ENCODE data around the gene ZFP28. TPM values are rescaled to one million over a fixed set of nuclear protein-coding genes. Genes with fewer than 3 reads are reported as not detected.

The ZFP28 gene
- total RNA-seq, 2 experiments from 2014 or later: 3.5 to 4.5 TPM

DNA sequence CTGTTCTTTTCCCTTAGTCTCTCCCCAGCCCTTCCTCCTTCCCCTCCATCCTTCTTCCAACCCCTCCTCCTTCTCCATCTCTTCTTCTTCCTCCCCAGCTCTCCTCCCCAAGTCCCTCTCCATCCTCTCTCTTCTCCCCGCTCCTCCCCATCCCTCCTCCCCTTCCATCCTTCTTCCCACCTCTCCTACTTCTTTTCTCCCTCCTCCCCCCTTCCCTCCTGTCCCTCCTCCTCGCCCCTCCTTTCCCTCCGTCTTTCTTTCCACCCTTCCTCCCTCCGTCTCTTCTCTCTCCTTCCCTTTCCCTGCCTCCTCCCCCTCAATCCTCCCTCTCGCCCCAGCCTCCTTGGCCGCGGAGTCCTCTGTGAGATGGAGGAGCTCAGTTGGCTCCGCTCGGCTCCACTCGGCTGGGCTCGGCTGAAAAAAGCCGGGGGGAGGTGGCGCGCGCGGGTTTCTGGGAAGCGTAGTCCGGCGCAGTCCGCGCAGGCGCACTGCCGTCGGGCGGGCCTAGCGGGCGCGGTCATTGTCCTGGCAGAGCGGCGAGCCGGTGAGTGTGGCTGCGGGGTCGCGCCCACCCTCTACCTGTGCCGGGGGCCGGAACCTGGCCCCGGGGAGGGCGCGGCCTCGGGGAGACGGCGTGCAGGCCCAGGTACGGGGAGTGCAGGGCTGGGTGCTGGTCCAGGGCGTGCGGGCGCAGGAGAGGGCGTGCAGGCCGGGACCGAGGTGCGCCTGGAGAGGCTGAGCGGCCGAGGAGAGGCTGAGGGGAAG, 56.2 kb downstream of the ZFP28 start, which contains the start of gene ZNF71:
TSS of gene ZNF71 (plus strand) at position 520 of the 765 bp plus-strand sequence. CDS start 6,257 bp downstream, outside the sequence.
- peaks cover 36% of the 10 kb centered on the region for H3K36me3 Mint-ChIP-seq (ENCODE audit: low read depth)

DNA sequence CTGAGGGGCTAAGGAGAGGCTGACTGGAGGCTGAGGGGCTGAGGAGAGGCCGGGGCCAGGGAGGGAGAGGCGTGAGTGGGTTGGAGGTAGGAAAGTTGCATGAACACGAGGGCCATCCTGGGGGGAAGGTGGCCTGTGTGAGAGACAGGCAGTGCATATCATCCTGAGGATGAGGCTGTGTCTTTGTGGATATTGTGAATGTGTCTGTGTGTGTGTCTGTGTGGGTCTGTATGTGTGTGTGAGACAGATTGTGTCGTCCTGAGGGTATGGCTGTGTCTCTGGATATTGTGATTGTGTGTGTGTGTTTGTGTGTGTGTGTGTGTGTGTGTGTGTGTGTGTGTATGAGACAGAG, 56.8 kb downstream of the ZFP28 start:
- H3K36me3 ChIP-seq (ENCODE audit: insufficient read depth, low read length): no peaks in the 10 kb centered on the region
- H3K4me1 Mint-ChIP-seq (ENCODE audit: low read depth): peaks cover 26% of the 10 kb centered on the region
- no peak for DNase-seq
- peaks cover 19% of the 10 kb centered on the region for H3K4me1 ChIP-seq (ENCODE audit: insufficient read depth, low read length)
- peaks cover 39% of the 10 kb centered on the region for H3K36me3 Mint-ChIP-seq (ENCODE audit: low read depth)
- H3K9me3 Mint-ChIP-seq: peaks cover 12% of the 10 kb centered on the region
- CTCF ChIA-PET: no interaction called here
- peaks cover 16% of the 10 kb centered on the region in 2 experiments for H3K9me3 ChIP-seq (ENCODE audit: control insufficient read depth in 1 of 2, insufficient read depth in 1 of 2, low read length in 2 of 2)
- H3K27ac ChIP-seq (ENCODE audit: low read depth in 1 of 2, low read length in 2 of 2): peak overlapping the region in 1 of 2 donors; percentile 62
- H3K27me3 Mint-ChIP-seq: no peaks in the 10 kb centered on the region
- intact Hi-C loops (cut with DNase I, micrococcal nuclease): loop anchor here in 1 of 2 experiments (1.0 to 10.0 kb wide), 5 partner anchors 28 to 1559 kb away; partner anchors contain the start of genes ZNF304, ZNF329, ZNF444 and ZNF470
- peak overlapping the region; percentile 79 for H3K27ac Mint-ChIP-seq
- H3K4me3 ChIP-seq (ENCODE audit: low read length): peak overlapping the region; percentile 73
- TF ChIP-seq, protein P1, sequence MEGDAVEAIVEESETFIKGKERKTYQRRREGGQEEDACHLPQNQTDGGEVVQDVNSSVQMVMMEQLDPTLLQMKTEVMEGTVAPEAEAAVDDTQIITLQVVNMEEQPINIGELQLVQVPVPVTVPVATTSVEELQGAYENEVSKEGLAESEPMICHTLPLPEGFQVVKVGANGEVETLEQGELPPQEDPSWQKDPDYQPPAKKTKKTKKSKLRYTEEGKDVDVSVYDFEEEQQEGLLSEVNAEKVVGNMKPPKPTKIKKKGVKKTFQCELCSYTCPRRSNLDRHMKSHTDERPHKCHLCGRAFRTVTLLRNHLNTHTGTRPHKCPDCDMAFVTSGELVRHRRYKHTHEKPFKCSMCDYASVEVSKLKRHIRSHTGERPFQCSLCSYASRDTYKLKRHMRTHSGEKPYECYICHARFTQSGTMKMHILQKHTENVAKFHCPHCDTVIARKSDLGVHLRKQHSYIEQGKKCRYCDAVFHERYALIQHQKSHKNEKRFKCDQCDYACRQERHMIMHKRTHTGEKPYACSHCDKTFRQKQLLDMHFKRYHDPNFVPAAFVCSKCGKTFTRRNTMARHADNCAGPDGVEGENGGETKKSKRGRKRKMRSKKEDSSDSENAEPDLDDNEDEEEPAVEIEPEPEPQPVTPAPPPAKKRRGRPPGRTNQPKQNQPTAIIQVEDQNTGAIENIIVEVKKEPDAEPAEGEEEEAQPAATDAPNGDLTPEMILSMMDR (IDR thresholded peaks at IDR 0.05): no peak
- peak overlapping the region; percentile 92 for H3K4me3 Mint-ChIP-seq
- no peaks in the 10 kb centered on the region for H3K27me3 ChIP-seq (ENCODE audit: control insufficient read depth in 1 of 2, insufficient read depth in 2 of 2, low read length in 2 of 2)
- peak; percentile 39 for ATAC-seq (ENCODE audit: poor library complexity)
- POLR2A ChIA-PET: interaction anchor here (0.7 to 1.4 kb wide), 4 partner anchors 22 to 192 kb away, joined by 3 to 4 read pairs (median 4); partner anchors contain the start of genes ZNF471 and ZNF583

More for the DNA sequence above, 56.2 kb downstream of the ZFP28 start, which contains the start of gene ZNF71:
- peak within 1 kb of the TSS; percentile 43 to 62 for H3K27ac ChIP-seq (ENCODE audit: low read depth in 1 of 2, low read length in 2 of 2)
- DNase-seq (peak; percentile 79 to 90 (median 84)), ATAC-seq (ENCODE audit: poor library complexity) (peak; percentile 95)
- POLR2A ChIA-PET: interaction anchor here (0.7 to 1.4 kb wide), 4 partner anchors 21 to 191 kb away, joined by 3 to 4 read pairs (median 4); partner anchors contain the start of genes ZNF471 and ZNF583
- peaks cover 21% of the 10 kb centered on the region in 2 experiments for H3K9me3 ChIP-seq (ENCODE audit: control insufficient read depth in 1 of 2, insufficient read depth in 1 of 2, low read length in 2 of 2)
- TF ChIP-seq, protein P1 (IDR thresholded peaks at IDR 0.05): no peak
- intact Hi-C loops (cut with DNase I, micrococcal nuclease): loop anchor here (1.0 to 10.0 kb wide), 8 partner anchors 28 to 1560 kb away; partner anchors contain the start of genes ZNF304 (in 1 of the 2), ZNF329 (in 1 of the 2), ZNF444 (in 1 of the 2) and ZNF470 (in 1 of the 2)
- no peaks in the 10 kb centered on the region for H3K27me3 Mint-ChIP-seq
- H3K36me3 ChIP-seq (ENCODE audit: insufficient read depth, low read length): no peaks in the 10 kb centered on the region
- CTCF ChIA-PET: no interaction called here
- peak within 1 kb of the TSS; percentile 92 for H3K4me3 Mint-ChIP-seq
- no peaks in the 10 kb centered on the region for H3K27me3 ChIP-seq (ENCODE audit: control insufficient read depth in 1 of 2, insufficient read depth in 2 of 2, low read length in 2 of 2)
- H3K4me1 ChIP-seq (ENCODE audit: insufficient read depth, low read length): peaks cover 19% of the 10 kb centered on the region
- H3K9me3 Mint-ChIP-seq: peaks cover 12% of the 10 kb centered on the region
- H3K4me1 Mint-ChIP-seq (ENCODE audit: low read depth): peaks cover 24% of the 10 kb centered on the region
- peak within 1 kb of the TSS; percentile 79 for H3K27ac Mint-ChIP-seq
- peak within 1 kb of the TSS; percentile 73 for H3K4me3 ChIP-seq (ENCODE audit: low read length)

DNA sequence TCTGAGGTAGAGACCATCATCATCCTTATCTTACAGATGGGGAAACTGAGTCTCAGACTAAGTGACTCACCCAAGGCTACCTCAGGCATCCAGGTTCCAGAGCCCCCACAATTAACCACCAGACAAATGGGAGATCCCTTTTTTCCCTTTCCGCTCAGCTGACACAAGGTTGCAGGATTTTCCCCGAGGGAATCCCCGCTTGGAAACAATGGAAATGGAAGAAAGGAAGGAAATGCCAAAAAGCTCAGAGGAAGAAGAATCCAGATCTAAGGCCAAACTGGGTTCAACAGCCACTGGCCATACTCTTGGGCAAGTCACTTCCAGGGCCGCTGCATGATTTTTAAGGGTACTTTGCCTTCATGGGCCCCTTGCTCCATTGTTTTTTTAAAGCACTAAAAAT, 57.9 kb downstream of the ZFP28 start:
- peaks cover 35% of the 10 kb centered on the region for H3K4me1 Mint-ChIP-seq (ENCODE audit: low read depth)
- POLR2A ChIA-PET: no interaction called here
- no peak overlapping the region for H3K4me3 ChIP-seq (ENCODE audit: low read length)
- CTCF ChIA-PET: no interaction called here
- DNase-seq (no peak), ATAC-seq (ENCODE audit: poor library complexity) (no peak)
- H3K4me3 Mint-ChIP-seq: peak overlapping the region; percentile 48
- peaks cover 24% of the 10 kb centered on the region in 2 experiments for H3K9me3 ChIP-seq (ENCODE audit: control insufficient read depth in 1 of 2, insufficient read depth in 1 of 2, low read length in 2 of 2)
- intact Hi-C loops (cut with DNase I, micrococcal nuclease): loop anchor here in 1 of 2 experiments (2.0 to 10.0 kb wide), 5 partner anchors 282 to 1558 kb away; partner anchors contain the start of genes ZNF304, ZNF329, ZNF444 and ZNF749
- TF ChIP-seq, protein P1 (IDR thresholded peaks at IDR 0.05): no peak
- H3K36me3 ChIP-seq (ENCODE audit: insufficient read depth, low read length): peaks cover 11% of the 10 kb centered on the region
- no peaks in the 10 kb centered on the region for H3K27me3 Mint-ChIP-seq
- H3K36me3 Mint-ChIP-seq (ENCODE audit: low read depth): peaks cover 51% of the 10 kb centered on the region
- no peaks in the 10 kb centered on the region for H3K27me3 ChIP-seq (ENCODE audit: control insufficient read depth in 1 of 2, insufficient read depth in 2 of 2, low read length in 2 of 2)
- H3K4me1 ChIP-seq (ENCODE audit: insufficient read depth, low read length): peaks cover 19% of the 10 kb centered on the region
- H3K9me3 Mint-ChIP-seq: peaks cover 7% of the 10 kb centered on the region
- H3K27ac Mint-ChIP-seq: no peak overlapping the region
- H3K27ac ChIP-seq (ENCODE audit: low read depth in 1 of 2, low read length in 2 of 2): no peak overlapping the region
